Posterior vena cava (tissue), 2 donors: ENCODE results near the gene TSPAN8. TPM values are rescaled to one million over a fixed set of nuclear protein-coding genes. Genes with fewer than 3 reads are reported as not detected.

Experiments used
- total RNA-seq, 2 donors: library from RNA; stranded (reverse); fragmentation: NEBNext Ultra II Directional; extraction: Animal tissue kit (Norgen Biotek cat#: 25700); gene quantifications; one replicate each; pipeline ENCODE4 v1.2.1, GENCODE V29; 2021
- donor health status: DM: yes; HTN: yes; CAD: no.
- donor health status: DM: yes; HTN: yes; CAD: no.

Gene TSPAN8
- total RNA-seq, 2 donors from 2014 or later: 3.3 to 10.8 TPM

Other genes starting within 250 kb of the TSPAN8 start
- under 1 TPM in 1 of 2 donors, not detected in 1; 0.52 TPM for gene PTPRR, start 237.3 kb downstream of the TSPAN8 start, total RNA-seq